HG03469 (cell line): ENCODE results near the gene SLC24A3.
"Not testable (repeated sequence)": the region's sequence is repeated elsewhere in the genome, so short reads cannot be mapped to it uniquely, and the experiment has no call there.

Experiments
- ATAC-seq: cut with Tn5 transposase; IDR thresholded peaks from one replicate; pipeline ENCODE4 v1.9.1; 2021; ENCODE audit warnings: mild to moderate bottlenecking, moderate library complexity, moderate number of reproducible peaks; ENCODE audit not compliant: unreplicated experiment

Gene SLC24A3

GRCh38 chr20:19616081-19616480 lies 403.6 kb downstream of the SLC24A3 start:
- no peak for ATAC-seq

GRCh38 chr20:19616620-19617019 lies 404.2 kb downstream of the SLC24A3 start:
- ATAC-seq: no peak

DNA sequence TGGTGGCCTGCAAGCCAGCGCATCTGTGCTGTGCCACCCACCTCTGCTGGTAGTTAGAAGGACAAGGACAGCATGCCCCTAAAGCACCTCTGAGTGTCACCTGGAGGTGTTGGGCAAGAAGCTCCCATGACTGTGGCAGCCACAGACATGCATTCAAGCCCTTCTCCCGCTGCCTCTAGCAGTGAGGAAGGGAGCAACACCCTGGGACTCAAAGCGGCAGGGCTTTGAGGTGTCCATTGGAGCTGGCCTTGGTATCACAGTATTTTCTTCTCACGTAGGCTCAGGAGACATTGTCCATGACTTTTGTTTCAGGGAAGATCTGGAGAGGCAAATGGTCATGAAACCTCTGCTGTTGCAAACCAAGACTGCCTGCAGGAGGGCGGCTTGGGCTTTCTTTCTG lies 404.8 kb downstream of the SLC24A3 start:
- ATAC-seq: no peak

GRCh38 chr20:19618711-19619110 lies 406.3 kb downstream of the SLC24A3 start:
- no peak for ATAC-seq

DNA sequence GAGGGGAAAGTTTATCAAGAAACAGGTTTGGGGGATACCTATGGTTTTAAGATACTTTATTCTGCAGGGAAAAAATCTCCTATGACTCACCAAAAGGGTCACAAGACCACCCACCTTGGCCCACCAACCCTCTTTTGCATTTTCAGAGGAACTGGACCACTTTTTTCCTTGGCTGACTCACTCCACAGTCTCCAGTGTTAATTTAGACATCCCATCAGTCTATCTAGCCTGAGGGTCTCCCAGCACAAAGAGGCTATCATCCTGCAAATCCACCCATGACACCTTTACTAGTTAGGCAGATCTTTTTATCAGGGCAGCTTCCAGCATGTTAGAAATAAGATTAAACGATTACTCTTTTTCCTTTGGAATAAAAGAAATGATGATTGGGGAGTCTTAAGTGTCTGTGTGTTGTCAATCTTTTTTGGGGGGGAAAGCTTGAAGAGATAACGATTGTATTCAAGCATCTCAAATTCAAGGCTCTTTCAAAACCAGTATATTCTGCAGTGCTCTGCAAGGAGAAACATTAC lies 407.5 kb downstream of the SLC24A3 start:
- no peak for ATAC-seq

- ATAC-seq: no peak
Observed at GRCh38 chr20:19620446-19620845, 408.0 kb downstream of the SLC24A3 start.

DNA sequence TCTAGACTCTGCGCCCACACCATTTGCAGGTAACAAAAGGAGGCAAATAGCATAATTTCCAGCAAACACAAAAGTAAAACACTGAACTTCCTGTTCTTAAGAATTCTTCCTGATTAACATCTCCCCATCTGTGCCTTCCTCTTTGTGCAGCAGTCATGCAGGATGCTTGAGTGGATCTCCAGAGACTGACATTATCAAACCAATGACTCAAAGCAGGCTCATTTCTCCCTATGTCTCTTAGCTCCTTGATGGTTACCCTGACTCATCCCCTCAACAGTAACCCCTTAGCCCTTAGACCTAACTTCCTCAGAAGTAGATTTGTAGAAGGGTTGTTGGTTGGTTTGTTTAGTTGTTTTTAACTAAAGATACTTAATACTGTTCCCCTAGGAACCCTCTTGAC lies 408.6 kb downstream of the SLC24A3 start:
- ATAC-seq: no peak

- ATAC-seq: no peak
Observed at GRCh38 chr20:19624221-19624965, 412.0 kb downstream of the SLC24A3 start.

- ATAC-seq: no peak
Observed at GRCh38 chr20:19625426-19625825, 413.0 kb downstream of the SLC24A3 start.

- ATAC-seq: no peak
Observed at GRCh38 chr20:19626896-19627295, 414.5 kb downstream of the SLC24A3 start.

GRCh38 chr20:19628570-19629134 lies 416.2 kb downstream of the SLC24A3 start:
- no peak for ATAC-seq

GRCh38 chr20:19631410-19631809 lies 419.0 kb downstream of the SLC24A3 start:
- ATAC-seq: no peak

GRCh38 chr20:19633985-19634384 lies 421.5 kb downstream of the SLC24A3 start:
- no peak for ATAC-seq

DNA sequence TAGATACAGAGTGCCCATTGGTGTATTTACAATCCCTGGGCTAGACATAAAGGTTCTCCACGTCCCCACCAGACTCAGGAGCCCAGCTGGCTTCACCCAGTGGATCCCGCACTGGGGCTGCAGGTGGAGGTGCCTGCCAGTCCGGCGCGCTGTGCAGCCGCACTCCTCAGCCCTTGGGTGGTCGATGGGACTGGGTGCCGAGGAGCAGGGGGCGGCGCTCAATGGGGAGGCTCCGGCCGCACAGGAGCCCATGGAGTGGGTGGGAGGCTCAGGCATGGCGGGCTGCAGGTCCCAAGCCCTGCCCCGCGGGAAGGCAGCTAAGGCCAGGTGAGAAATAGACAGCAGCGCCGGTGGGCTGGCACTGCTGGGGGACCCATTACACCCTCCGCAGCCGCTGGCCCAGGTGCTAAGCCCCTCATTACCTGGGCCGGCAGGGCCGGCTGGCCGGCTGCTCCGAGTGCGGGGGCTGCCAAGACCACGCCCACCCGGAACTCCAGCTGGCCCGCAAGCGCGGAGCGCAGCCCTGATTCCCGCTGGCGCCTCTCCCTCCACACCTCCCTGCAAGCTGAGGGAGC lies 427.1 kb downstream of the SLC24A3 start:
- not testable (repeated sequence) for ATAC-seq

GRCh38 chr20:19642860-19643259 lies 430.4 kb downstream of the SLC24A3 start:
- no peak for ATAC-seq

DNA sequence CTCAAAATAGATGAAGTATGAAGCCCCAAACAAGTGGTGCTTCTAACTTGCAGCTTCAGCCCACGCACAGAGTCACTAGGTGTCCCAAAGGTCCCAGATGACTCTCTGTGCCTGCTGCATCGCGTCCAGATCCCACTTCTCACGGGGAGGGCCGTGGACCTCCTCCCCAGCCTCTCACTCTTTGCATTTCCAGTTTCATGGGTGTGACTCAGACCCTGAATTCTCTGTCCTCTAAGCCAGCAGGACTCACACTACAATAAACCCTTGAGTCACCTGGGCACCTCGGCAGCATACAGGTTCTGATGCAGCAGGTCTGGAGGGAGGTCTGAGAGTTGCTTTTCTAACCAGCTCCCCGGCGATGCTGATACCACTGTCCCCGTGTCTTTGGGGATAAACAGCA lies 431.6 kb downstream of the SLC24A3 start:
- ATAC-seq: no peak

GRCh38 chr20:19646963-19647362 lies 434.5 kb downstream of the SLC24A3 start:
- no peak for ATAC-seq

GRCh38 chr20:19648024-19648423 lies 435.6 kb downstream of the SLC24A3 start:
- no peak for ATAC-seq

DNA sequence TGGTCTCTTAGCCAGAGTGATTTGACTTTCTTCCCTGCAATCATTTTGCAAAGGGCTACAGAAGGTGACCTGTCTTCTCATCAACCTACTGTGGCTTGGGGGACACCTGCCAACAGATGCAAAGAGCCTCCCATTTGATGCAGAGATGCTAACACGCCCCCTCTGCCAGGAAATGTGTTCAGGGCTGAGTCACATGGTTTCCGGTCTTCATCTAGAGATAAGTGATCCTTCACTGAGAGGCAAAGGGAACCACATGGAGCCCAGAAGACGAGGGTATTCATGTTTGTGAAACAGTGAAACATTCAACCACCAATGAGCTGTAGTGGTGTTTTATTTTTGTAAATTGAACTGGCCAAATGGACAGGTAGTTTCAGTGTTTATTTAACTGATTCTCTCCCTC lies 436.6 kb downstream of the SLC24A3 start:
- ATAC-seq: no peak

- no peak for ATAC-seq
Observed at GRCh38 chr20:19652591-19653026, 440.2 kb downstream of the SLC24A3 start.

GRCh38 chr20:19653327-19653726 lies 440.9 kb downstream of the SLC24A3 start:
- ATAC-seq: no peak

- ATAC-seq: no peak
Observed at GRCh38 chr20:19654921-19655320, 442.5 kb downstream of the SLC24A3 start.
